HepG2 (cell line): ENCODE results near the gene CCDC88B. TPM values are rescaled to one million over a fixed set of nuclear protein-coding genes. Genes with fewer than 3 reads are reported as not detected.

Source experiments
- CEBPB ChIP-seq: IDR thresholded peaks from 2 replicates; pipeline ENCODE4 v1.6.1; 2011; ENCODE audit warnings: low read depth, low read length, improper control_type of control experiment, borderline replicate concordance
- DNMT3B ChIP-seq: conservative IDR thresholded peaks from 2 replicates; pipeline ENCODE4 v1.6.1; 2016; ENCODE audit warnings: missing biosample characterization, control low read depth
- FIP1L1 ChIP-seq: fragments of 200-400 bp; formaldehyde crosslinking; IDR thresholded peaks from 2 replicates; pipeline ENCODE4 v1.6.1; 2018; ENCODE audit warnings: low read depth, mild to moderate bottlenecking, low read length, moderate library complexity, borderline replicate concordance; ENCODE audit not compliant: insufficient read depth
- HDAC6 ChIP-seq: fragments of 200-600 bp; sonication (generic); IDR thresholded peaks from 2 replicates; pipeline ENCODE4 v1.7.0; 2017; ENCODE audit warnings: mild to moderate bottlenecking, antibody characterized with exemption, low read length, low read depth
- HOXD1 ChIP-seq: sonication (generic); formaldehyde crosslinking; IDR thresholded peaks from 2 replicates; pipeline ENCODE4 v1.5.0; 2020; ENCODE audit warnings: missing genetic modification reagents
- MEIS2 ChIP-seq: sonication (generic); formaldehyde crosslinking; IDR thresholded peaks from 2 replicates; pipeline ENCODE4 v1.9.0; 2021; ENCODE audit warnings: mild to moderate bottlenecking, missing genetic modification reagents
- MLXIP ChIP-seq: sonication (generic); formaldehyde crosslinking; IDR thresholded peaks from 2 replicates; pipeline ENCODE4 v1.9.0; 2021; ENCODE audit warnings: missing genetic modification reagents, borderline replicate concordance
- NR0B2 ChIP-seq: sonication (generic); formaldehyde crosslinking; IDR thresholded peaks from 2 replicates; pipeline ENCODE4 v1.4.0; 2020; ENCODE audit warnings: mild to moderate bottlenecking, missing genetic modification reagents
- PAF1 ChIP-seq: IDR thresholded peaks from 2 replicates; pipeline ENCODE4 v1.6.1; 2016; ENCODE audit warnings: missing genetic modification reagents, missing compliant biosample characterization
- PAX8 ChIP-seq: sonication (generic); formaldehyde crosslinking; IDR thresholded peaks from 2 replicates; pipeline ENCODE4 v1.8.0; 2022; ENCODE audit warnings: mild to moderate bottlenecking, missing genetic modification reagents, borderline replicate concordance
- RCOR2 ChIP-seq: IDR thresholded peaks from 2 replicates; pipeline ENCODE4 v1.6.1; 2016; ENCODE audit warnings: missing biosample characterization, missing genetic modification reagents
- RFXANK ChIP-seq: IDR thresholded peaks from 2 replicates; pipeline ENCODE4 v1.6.1; 2016
- RFXAP ChIP-seq: sonication (generic); formaldehyde crosslinking; IDR thresholded peaks from 2 replicates; pipeline ENCODE4 v1.4.0; 2020; ENCODE audit warnings: missing genetic modification reagents, borderline replicate concordance
- ZNF362 ChIP-seq: sonication (generic); formaldehyde crosslinking; IDR thresholded peaks from 2 replicates; pipeline ENCODE4 v1.4.0; 2020; ENCODE audit warnings: missing genetic modification reagents, mild to moderate bottlenecking, borderline replicate concordance
- ZNF564 ChIP-seq: sonication (generic); formaldehyde crosslinking; IDR thresholded peaks from 2 replicates; pipeline ENCODE4 v1.8.1; 2023; ENCODE audit warnings: mild to moderate bottlenecking, missing genetic modification reagents
- ZNF781 ChIP-seq: sonication (generic); formaldehyde crosslinking; IDR thresholded peaks from 2 replicates; pipeline ENCODE4 v1.5.1; 2020; ENCODE audit warnings: borderline replicate concordance, mild to moderate bottlenecking, missing genetic modification reagents; ENCODE audit errors: not compliant biosample characterization
- polyA plus RNA-seq, 8 experiments: library from polyadenylated mRNA; depleted of rRNA in 3 of 8; stranded (reverse) in 7 of 8; unstranded in 1 of 8; fragments of >200 nt; fragmentation: Illumina TruSeq in 4 of 8; extraction: Trizol in 4 of 8; gene quantifications; 2 replicates each; pipeline versions ENCODE4 v1.2.1 to v1.2.3, GENCODE V29; 2011 to 2016; ENCODE audit warnings: low read depth in 4 of 8, missing spikeins in 1 of 8, mixed read lengths in 1 of 8; ENCODE audit not compliant: insufficient read depth in 1 of 8
- total RNA-seq, 5 experiments: library from RNA; depleted of rRNA; stranded (reverse); fragments of >200 nt; fragmentation: Illumina TruSeq; extraction: Trizol; gene quantifications; 2 replicates each; pipeline ENCODE4 v1.2.3, GENCODE V29; 2016; ENCODE audit warnings: low read depth in 1 of 5
- TF ChIP-seq, protein P1 (sequence below): IDR thresholded peaks from 2 replicates; pipeline ENCODE4 v1.6.1; 2016; ENCODE audit warnings: mild to moderate bottlenecking
- TF ChIP-seq, protein P2 (sequence below): sonication (generic); formaldehyde crosslinking; IDR thresholded peaks from 2 replicates; pipeline ENCODE4 v1.4.0; 2020; ENCODE audit warnings: missing genetic modification reagents, borderline replicate concordance
- TF ChIP-seq, protein P3 (sequence below): sonication (generic); formaldehyde crosslinking; IDR thresholded peaks from 2 replicates; pipeline ENCODE4 v1.4.0; 2020; ENCODE audit warnings: mild to moderate bottlenecking, missing genetic modification reagents

CCDC88B gene
- total and polyA plus RNA-seq, 2 of the 13 experiments (the other 11 are each of a cell fraction or from before 2014, with no cell fraction given) = 3.6 to 4.8 TPM

- no peak for TF ChIP-seq MLXIP (CRISPR knock-in tag)
- TF ChIP-seq, protein P1, sequence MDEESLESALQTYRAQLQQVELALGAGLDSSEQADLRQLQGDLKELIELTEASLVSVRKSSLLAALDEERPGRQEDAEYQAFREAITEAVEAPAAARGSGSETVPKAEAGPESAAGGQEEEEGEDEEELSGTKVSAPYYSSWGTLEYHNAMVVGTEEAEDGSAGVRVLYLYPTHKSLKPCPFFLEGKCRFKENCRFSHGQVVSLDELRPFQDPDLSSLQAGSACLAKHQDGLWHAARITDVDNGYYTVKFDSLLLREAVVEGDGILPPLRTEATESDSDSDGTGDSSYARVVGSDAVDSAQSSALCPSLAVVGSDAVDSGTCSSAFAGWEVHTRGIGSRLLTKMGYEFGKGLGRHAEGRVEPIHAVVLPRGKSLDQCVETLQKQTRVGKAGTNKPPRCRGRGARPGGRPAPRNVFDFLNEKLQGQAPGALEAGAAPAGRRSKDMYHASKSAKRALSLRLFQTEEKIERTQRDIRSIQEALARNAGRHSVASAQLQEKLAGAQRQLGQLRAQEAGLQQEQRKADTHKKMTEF (CRISPR knock-in tag) = no peak; the same call in 1 of the 2 replicates
- peak; percentile 78; the same call in 1 of the 2 replicates for TF ChIP-seq HOXD1 (CRISPR knock-in tag)
- peak; percentile 87 for TF ChIP-seq ZNF564
- no peak for TF ChIP-seq HDAC6
- TF ChIP-seq RCOR2 (CRISPR knock-in tag) = no peak
- TF ChIP-seq PAF1 (CRISPR knock-in tag) = no peak
- peak; percentile 83; the same call in 1 of the 2 replicates for TF ChIP-seq ZNF362
- no peak for TF ChIP-seq MEIS2
- TF ChIP-seq FIP1L1 = no peak
- no peak for TF ChIP-seq ZNF781
- peak; percentile 68; the same call in 1 of the 2 replicates for TF ChIP-seq RFXAP (CRISPR knock-in tag)
- TF ChIP-seq, protein P2, sequence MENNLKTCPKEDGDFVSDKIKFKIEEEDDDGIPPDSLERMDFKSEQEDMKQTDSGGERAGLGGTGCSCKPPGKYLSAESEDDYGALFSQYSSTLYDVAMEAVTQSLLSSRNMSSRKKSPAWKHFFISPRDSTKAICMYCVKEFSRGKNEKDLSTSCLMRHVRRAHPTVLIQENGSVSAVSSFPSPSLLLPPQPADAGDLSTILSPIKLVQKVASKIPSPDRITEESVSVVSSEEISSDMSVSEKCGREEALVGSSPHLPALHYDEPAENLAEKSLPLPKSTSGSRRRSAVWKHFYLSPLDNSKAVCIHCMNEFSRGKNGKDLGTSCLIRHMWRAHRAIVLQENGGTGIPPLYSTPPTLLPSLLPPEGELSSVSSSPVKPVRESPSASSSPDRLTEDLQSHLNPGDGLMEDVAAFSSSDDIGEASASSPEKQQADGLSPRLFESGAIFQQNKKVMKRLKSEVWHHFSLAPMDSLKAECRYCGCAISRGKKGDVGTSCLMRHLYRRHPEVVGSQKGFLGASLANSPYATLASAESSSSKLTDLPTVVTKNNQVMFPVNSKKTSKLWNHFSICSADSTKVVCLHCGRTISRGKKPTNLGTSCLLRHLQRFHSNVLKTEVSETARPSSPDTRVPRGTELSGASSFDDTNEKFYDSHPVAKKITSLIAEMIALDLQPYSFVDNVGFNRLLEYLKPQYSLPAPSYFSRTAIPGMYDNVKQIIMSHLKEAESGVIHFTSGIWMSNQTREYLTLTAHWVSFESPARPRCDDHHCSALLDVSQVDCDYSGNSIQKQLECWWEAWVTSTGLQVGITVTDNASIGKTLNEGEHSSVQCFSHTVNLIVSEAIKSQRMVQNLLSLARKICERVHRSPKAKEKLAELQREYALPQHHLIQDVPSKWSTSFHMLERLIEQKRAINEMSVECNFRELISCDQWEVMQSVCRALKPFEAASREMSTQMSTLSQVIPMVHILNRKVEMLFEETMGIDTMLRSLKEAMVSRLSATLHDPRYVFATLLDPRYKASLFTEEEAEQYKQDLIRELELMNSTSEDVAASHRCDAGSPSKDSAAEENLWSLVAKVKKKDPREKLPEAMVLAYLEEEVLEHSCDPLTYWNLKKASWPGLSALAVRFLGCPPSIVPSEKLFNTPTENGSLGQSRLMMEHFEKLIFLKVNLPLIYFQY (CRISPR knock-in tag) = no peak; the same call in none of the 2 replicates
- TF ChIP-seq CEBPB = no peak
- no peak for TF ChIP-seq PAX8 (CRISPR knock-in tag)
- TF ChIP-seq, protein P3, sequence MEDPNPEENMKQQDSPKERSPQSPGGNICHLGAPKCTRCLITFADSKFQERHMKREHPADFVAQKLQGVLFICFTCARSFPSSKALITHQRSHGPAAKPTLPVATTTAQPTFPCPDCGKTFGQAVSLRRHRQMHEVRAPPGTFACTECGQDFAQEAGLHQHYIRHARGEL (CRISPR knock-in tag) = no peak
- no peak for TF ChIP-seq RFXANK (CRISPR knock-in tag)
- peak; percentile 36; the same call in 1 of the 2 replicates for TF ChIP-seq DNMT3B
- peak; percentile 77 for TF ChIP-seq NR0B2 (CRISPR knock-in tag)
Observed at GRCh38 chr11:64317325-64317960, 22.6 kb upstream of the CCDC88B start, which contains the start of gene TRMT112 (continued).
